Stimulated activated CD4-positive, alpha-beta T cell treated with anti-CD3 and anti-CD28 coated beads, Interleukin-4, amount 100 ng/mL, for 48 hours (primary cell): ENCODE results near the gene CADPS.

Experiments
- DNase-seq, 2 donors: peaks; one replicate each; pipeline ENCODE4 v3.0.0-alpha.2; 2020; ENCODE audit warnings: low read depth in 2 of 2

CADPS gene

GRCh38 chr3:62812631-62813030, 62.6 kb downstream of the CADPS start:
- DNase-seq: no peak

- DNase-seq: no peak
Observed at GRCh38 chr3:62811119-62811518, 64.1 kb downstream of the CADPS start.

GRCh38 chr3:62809369-62809768, 65.8 kb downstream of the CADPS start:
- no peak for DNase-seq

- no peak for DNase-seq
Observed at GRCh38 chr3:62805580-62806277, 69.5 kb downstream of the CADPS start.

GRCh38 chr3:62805106-62805505, 70.1 kb downstream of the CADPS start:
- no peak for DNase-seq

GRCh38 chr3:62803276-62803675, 71.9 kb downstream of the CADPS start:
- DNase-seq: no peak

- DNase-seq: no peak
Observed at GRCh38 chr3:62798000-62798399, 77.2 kb downstream of the CADPS start.

- no peak for DNase-seq
Observed at GRCh38 chr3:62797132-62797531, 78.1 kb downstream of the CADPS start.

- DNase-seq: no peak
Observed at GRCh38 chr3:62795978-62796657, 79.1 kb downstream of the CADPS start.

GRCh38 chr3:62793946-62794345, 81.3 kb downstream of the CADPS start:
- no peak for DNase-seq

GRCh38 chr3:62785384-62785783, 89.8 kb downstream of the CADPS start:
- DNase-seq: no peak

GRCh38 chr3:62781121-62781520, 94.1 kb downstream of the CADPS start:
- DNase-seq: no peak

GRCh38 chr3:62777674-62778073, 97.5 kb downstream of the CADPS start:
- no peak for DNase-seq

- no peak for DNase-seq
Observed at GRCh38 chr3:62777130-62777529, 98.1 kb downstream of the CADPS start.

- DNase-seq: no peak
Observed at GRCh38 chr3:62774221-62774620, 101.0 kb downstream of the CADPS start.

- DNase-seq: no peak
Observed at GRCh38 chr3:62771331-62772072, 103.7 kb downstream of the CADPS start.

GRCh38 chr3:62768896-62769295, 106.3 kb downstream of the CADPS start:
- no peak for DNase-seq

GRCh38 chr3:62761711-62762110, 113.5 kb downstream of the CADPS start:
- DNase-seq: no peak

- DNase-seq: no peak
Observed at GRCh38 chr3:62761311-62761710, 113.9 kb downstream of the CADPS start.

GRCh38 chr3:62758296-62759066, 116.7 kb downstream of the CADPS start:
- no peak for DNase-seq

GRCh38 chr3:62757045-62757444, 118.2 kb downstream of the CADPS start:
- DNase-seq: no peak

GRCh38 chr3:62755285-62755684, 119.9 kb downstream of the CADPS start:
- DNase-seq: no peak
